AG04450 (cell line): Measurements from ENCODE around the gene GNG8. TPM values are rescaled to one million over a fixed set of nuclear protein-coding genes. Genes with fewer than 3 reads are reported as not detected.

Experiments
- CTCF ChIA-PET: fragments of 300-600, 350-600 bp; formaldehyde crosslinking; extraction: SDS; loops from one replicate; lab custom pipeline; 2022; ENCODE audit warnings: antibody characterized with exemption, inconsistent platforms; lab: Charles Lee
- POLR2A ChIA-PET: fragments of 350-600 bp; formaldehyde crosslinking; extraction: SDS; loops from one replicate; lab custom pipeline; 2021; ENCODE audit warnings: antibody characterized with exemption, inconsistent platforms; lab: Yijun Ruan, JAX
- DNase-seq: peaks from one replicate; pipeline ENCODE4 v3.0.0-alpha.2; 2011; ENCODE audit warnings: low read depth, low spot score
- H3K27ac ChIP-seq: one replicate; pipeline ENCODE4 v1.5.1; 2012; ENCODE audit warnings: low read depth, low read length, control low read depth
- H3K27me3 ChIP-seq: one replicate; pipeline ENCODE4 v1.6.0; 2012; ENCODE audit warnings: low read length; ENCODE audit not compliant: control insufficient read depth, insufficient read depth
- H3K4me3 ChIP-seq: 2 replicates; pipeline ENCODE4 v1.5.1; 2011; ENCODE audit warnings: mild to moderate bottlenecking, low read depth, low read length, control low read depth
- H3K9me3 ChIP-seq: 2 replicates; pipeline ENCODE4 v1.5.1; 2012; ENCODE audit warnings: low read length; ENCODE audit not compliant: control insufficient read depth, insufficient read depth
- CTCF ChIP-seq: IDR thresholded peaks from 2 replicates; pipeline ENCODE4 v1.5.1; 2011; ENCODE audit warnings: low read depth, low read length, control low read depth, inconsistent platforms
- polyA plus RNA-seq: library from polyadenylated mRNA; depleted of rRNA; stranded (reverse); fragments of >200 nt; gene quantifications from 2 replicates; pipeline ENCODE4 v1.2.3, GENCODE V29; 2011

The GNG8 gene
- polyA plus RNA-seq, 1 experiment: not detected

- POLR2A ChIA-PET: interaction anchor here (0.7 kb wide), 1 partner anchor 16 kb away, joined by 11 read pairs; no protein-coding TSS in a partner anchor
- Histone ChIP-seq H3K27me3 (no peaks in the 10 kb centered on the region), H3K27ac (no peak overlapping the region), H3K4me3 (peak overlapping the region; percentile 29; the same call in 1 of the 2 replicates), H3K9me3 (no peaks in the 10 kb centered on the region; the same call in 1 of the 2 replicates)
- CTCF ChIA-PET: interaction anchor here (14.3 kb wide), 1 partner anchor 42 kb away, joined by 296 read pairs; the partner anchor contains the start of gene DACT3
- no peak for DNase-seq
- no peak for TF ChIP-seq CTCF
Observed at GRCh38 chr19:46622118-46622446, 13.9 kb downstream of the GNG8 start.

GRCh38 chr19:46621191-46622117, 14.5 kb downstream of the GNG8 start:
- 0 out of 2 replicates have a peak, but pooled peaks have one; percentile 16 for TF ChIP-seq CTCF
- peak overlapping the region; percentile 57 for H3K27ac ChIP-seq
- H3K4me3 ChIP-seq: peak overlapping the region; percentile 43
- no peak for DNase-seq
- POLR2A ChIA-PET: interaction anchor here (0.6 to 1.2 kb wide), 3 partner anchors 21 to 489 kb away, joined by 3 to 5 read pairs (median 3); no protein-coding TSS in a partner anchor
- H3K27me3 ChIP-seq: no peaks in the 10 kb centered on the region
- no peaks in the 10 kb centered on the region; the same call in 1 of the 2 replicates for H3K9me3 ChIP-seq
- CTCF ChIA-PET: interaction anchor here (14.3 kb wide), 1 partner anchor 43 kb away, joined by 296 read pairs; the partner anchor contains the start of gene DACT3

- Histone ChIP-seq H3K27me3 (no peaks in the 10 kb centered on the region), H3K4me3 (peak overlapping the region; percentile 43), H3K9me3 (no peaks in the 10 kb centered on the region; the same call in 1 of the 2 replicates), H3K27ac (peak overlapping the region; percentile 78)
- ChIA-PET CTCF (interaction anchor here (14.3 kb wide), 1 partner anchor 44 kb away, joined by 296 read pairs; the partner anchor contains the start of gene DACT3), POLR2A (interaction anchor here (0.6 to 1.2 kb wide), 3 partner anchors 20 to 490 kb away, joined by 3 to 5 read pairs (median 3); no protein-coding TSS in a partner anchor)
- no peak for DNase-seq
- TF ChIP-seq CTCF: no peak
Observed at GRCh38 chr19:46620716-46621115, 15.3 kb downstream of the GNG8 start.

GRCh38 chr19:46620267-46620666, 15.7 kb downstream of the GNG8 start:
- no peak for TF ChIP-seq CTCF
- POLR2A ChIA-PET: interaction anchor here (1.2 kb wide), 1 partner anchor 20 kb away, joined by 5 read pairs; no protein-coding TSS in a partner anchor
- H3K4me3 ChIP-seq: 0 out of 2 replicates have a peak overlapping the region, but pooled peaks have one; percentile 12
- CTCF ChIA-PET: interaction anchor here (0.5 to 14.3 kb wide), 2 partner anchors 44 to 221 kb away, joined by 5 to 296 read pairs; partner anchors contain the start of gene DACT3
- DNase-seq: no peak
- H3K27me3 ChIP-seq: no peaks in the 10 kb centered on the region
- H3K27ac ChIP-seq: peak overlapping the region; percentile 78
- no peaks in the 10 kb centered on the region; the same call in 1 of the 2 replicates for H3K9me3 ChIP-seq
